Endothelial cell of umbilical vein (primary cell): ENCODE results near the gene ZNF768. TPM values are rescaled to one million over a fixed set of nuclear protein-coding genes. Genes with fewer than 3 reads are reported as not detected.
A peak's percentile ranks its signal among the peaks of the same experiment; 100 is the strongest.

ENCODE experiments used
- BruUV-seq: library from RNA; stranded (reverse); fragments of 400-500 nt; replicated peaks from 2 replicates; lab custom pipeline; 2021; lab: Mats Ljungman, UMichigan
- CTCF ChIA-PET: fragments of 300-600, 350-600 bp; sonication (Branson Sonifier 250); formaldehyde crosslinking; loops from one replicate; lab custom pipeline; 2021; ENCODE audit warnings: antibody characterized with exemption, inconsistent platforms; lab: Charles Lee
- POLR2A ChIA-PET: fragments of 300-600, 350-600 bp; sonication (Branson Sonifier 250); formaldehyde crosslinking; loops from one replicate; lab custom pipeline; 2021; ENCODE audit warnings: antibody characterized with exemption, inconsistent platforms; lab: Charles Lee
- DNase-seq: peaks from one replicate; pipeline ENCODE4 v3.0.0-alpha.2; 2011; ENCODE audit warnings: low read depth, low spot score
- FAIRE-seq: peaks from 2 replicates; lab custom pipeline; 2011; peaks lifted over from hg19 to GRCh38; lab: Jason Lieb, UNC
- H2AFZ ChIP-seq: 2 replicates; pipeline ENCODE4 v1.6.0; 2012; ENCODE audit warnings: low read depth, low read length, control low read depth, inconsistent platforms
- H3K27ac ChIP-seq: 2 replicates; pipeline ENCODE4 v1.5.1; 2011; ENCODE audit warnings: low read depth, mild to moderate bottlenecking, control low read depth, low read length, moderate library complexity; ENCODE audit not compliant: insufficient read depth
- H3K27me3 ChIP-seq, 2 experiments: 2 replicates each; pipeline versions ENCODE4 v1.6.0 to v1.6.1; 2011; ENCODE audit warnings: low read length in 2 of 2, mixed read lengths in 1 of 2; ENCODE audit not compliant: control insufficient read depth in 2 of 2, insufficient read depth in 2 of 2
- H3K36me3 ChIP-seq, 2 experiments: 2 replicates in 1 of 2; 3 replicates in 1 of 2; pipeline ENCODE4 v1.5.1; 2011; ENCODE audit warnings: low read length in 2 of 2, mild to moderate bottlenecking in 1 of 2, moderate library complexity in 1 of 2; ENCODE audit not compliant: control insufficient read depth in 2 of 2, insufficient read depth in 2 of 2; ENCODE audit errors: extremely low read depth in 1 of 2
- H3K4me1 ChIP-seq: 3 replicates; pipeline ENCODE4 v1.5.1; 2011; ENCODE audit warnings: mild to moderate bottlenecking, low read length; ENCODE audit not compliant: control insufficient read depth, insufficient read depth; ENCODE audit errors: extremely low read depth
- H3K4me2 ChIP-seq: 2 replicates; pipeline ENCODE4 v1.6.1; 2011; ENCODE audit warnings: low read length, control low read depth, mixed read lengths; ENCODE audit not compliant: insufficient read depth
- H3K4me3 ChIP-seq, 3 experiments: fragments of 200-600 bp in 1 of 3; sonication (generic), shearing (Covaris generic) in 1 of 3; replicated peaks in 1 of 3; 2 replicates each; pipeline ENCODE4 v1.5.1; 2011 to 2016; ENCODE audit warnings: control low read depth in 3 of 3, low read length in 3 of 3, mild to moderate bottlenecking in 2 of 3, inconsistent platforms in 1 of 3, low read depth in 1 of 3, moderate library complexity in 1 of 3; ENCODE audit not compliant: insufficient read depth in 1 of 3
- H3K79me2 ChIP-seq: 2 replicates; pipeline ENCODE4 v1.6.0; 2012; ENCODE audit warnings: low read length, inconsistent platforms; ENCODE audit not compliant: control insufficient read depth, insufficient read depth
- H3K9ac ChIP-seq: replicated peaks from 2 replicates; pipeline ENCODE3; 2011; ENCODE audit warnings: low read length, control low read depth; ENCODE audit not compliant: insufficient read depth; ENCODE audit errors: extremely low read depth
- H3K9me1 ChIP-seq: replicated peaks from 3 replicates; pipeline ENCODE4 v1.6.0; 2011; ENCODE audit warnings: mild to moderate bottlenecking, low read length; ENCODE audit not compliant: control insufficient read depth, insufficient read depth; ENCODE audit errors: extremely low read depth
- H3K9me3 ChIP-seq: replicated peaks from 2 replicates; pipeline ENCODE4 v1.5.1; 2012; ENCODE audit warnings: low read length, inconsistent platforms; ENCODE audit not compliant: control insufficient read depth, insufficient read depth
- H4K20me1 ChIP-seq: replicated peaks from 2 replicates; pipeline ENCODE3; 2011; ENCODE audit warnings: mild to moderate bottlenecking, low read length; ENCODE audit not compliant: control insufficient read depth, insufficient read depth; ENCODE audit errors: extremely low read depth
- EZH2 ChIP-seq: IDR thresholded peaks from 2 replicates; pipeline ENCODE4 v1.6.1; 2012; ENCODE audit warnings: borderline replicate concordance, low read depth, mild to moderate bottlenecking, moderate library complexity, low read length, inconsistent platforms; ENCODE audit not compliant: severe bottlenecking
- FOS ChIP-seq: IDR thresholded peaks from 2 replicates; pipeline ENCODE4 v1.6.1; 2011; ENCODE audit warnings: mild to moderate bottlenecking, low read length, moderate library complexity, borderline replicate concordance; ENCODE audit not compliant: insufficient read depth
- GATA2 ChIP-seq: IDR thresholded peaks from 2 replicates; pipeline ENCODE4 v1.7.0; 2011; ENCODE audit warnings: low read depth, mild to moderate bottlenecking, moderate library complexity, mixed read lengths, low read length; ENCODE audit not compliant: insufficient read length, insufficient read depth
- JUN ChIP-seq: IDR thresholded peaks from 2 replicates; pipeline ENCODE4 v1.6.1; 2011; ENCODE audit warnings: borderline replicate concordance, low read depth; ENCODE audit not compliant: insufficient read length, insufficient read depth
- MYC ChIP-seq: IDR thresholded peaks from one replicate; pipeline ENCODE4 v1.6.1; 2011; ENCODE audit warnings: mild to moderate bottlenecking, low read depth, low read length
- POLR2A ChIP-seq: IDR thresholded peaks from 2 replicates; pipeline ENCODE4 v1.6.1; 2012; ENCODE audit warnings: low read depth, mild to moderate bottlenecking, control low read depth, low read length
- POLR2AphosphoS5 ChIP-seq: IDR thresholded peaks from 2 replicates; pipeline ENCODE4 v1.6.1; 2012; ENCODE audit warnings: low read depth, mild to moderate bottlenecking, control low read depth, low read length, moderate library complexity; ENCODE audit not compliant: insufficient read depth
- dilution Hi-C: fragments of 300-500 bp; cut with MboI; formaldehyde crosslinking; loops from one replicate; pipeline ENCODE4 v1.15.0; 2019; ENCODE audit warnings: low sequenced_read_pairs; ENCODE audit not compliant: extremely low pct_ligation_motif_present
- intact Hi-C: fragments of 100-400 bp; cut with micrococcal nuclease; formaldehyde crosslinking; loops from one replicate; pipeline ENCODE4 v1.10.0; 2022
- polyA plus RNA-seq, 4 experiments: library from polyadenylated mRNA; depleted of rRNA in 3 of 4; stranded (reverse) in 3 of 4; unstranded in 1 of 4; fragments of >200 nt; gene quantifications; 2 replicates each; pipeline versions ENCODE4 v1.2.1 to v1.2.3, GENCODE V29; 2011 to 2012; ENCODE audit warnings: missing spikeins in 1 of 4
- total RNA-seq: library from RNA; stranded (reverse); gene quantifications from 2 replicates; pipeline ENCODE4 v1.2.3, GENCODE V29; 2021
- TF ChIP-seq, protein P1 (sequence below): IDR thresholded peaks from 2 replicates; pipeline ENCODE4 v1.6.1; 2011; ENCODE audit not compliant: insufficient read depth, insufficient read length
- TF ChIP-seq, protein P2 (sequence below), 2 donors: IDR thresholded peaks; 1 replicate in 1 of 2; 2 replicates in 1 of 2; pipeline ENCODE4 v1.5.1; 2011; ENCODE audit warnings: low read length in 2 of 2, mild to moderate bottlenecking in 2 of 2, moderate library complexity in 2 of 2, control low read depth in 1 of 2, inconsistent platforms in 1 of 2, low read depth in 1 of 2; ENCODE audit not compliant: insufficient read depth in 1 of 2; ENCODE audit errors: extremely low read depth in 1 of 2

The ZNF768 gene
- total and polyA plus RNA-seq, 2 donors (not counting 3 experiments of a cell fraction or from before 2014, with no cell fraction given), result 24.2 to 24.7 TPM

DNA sequence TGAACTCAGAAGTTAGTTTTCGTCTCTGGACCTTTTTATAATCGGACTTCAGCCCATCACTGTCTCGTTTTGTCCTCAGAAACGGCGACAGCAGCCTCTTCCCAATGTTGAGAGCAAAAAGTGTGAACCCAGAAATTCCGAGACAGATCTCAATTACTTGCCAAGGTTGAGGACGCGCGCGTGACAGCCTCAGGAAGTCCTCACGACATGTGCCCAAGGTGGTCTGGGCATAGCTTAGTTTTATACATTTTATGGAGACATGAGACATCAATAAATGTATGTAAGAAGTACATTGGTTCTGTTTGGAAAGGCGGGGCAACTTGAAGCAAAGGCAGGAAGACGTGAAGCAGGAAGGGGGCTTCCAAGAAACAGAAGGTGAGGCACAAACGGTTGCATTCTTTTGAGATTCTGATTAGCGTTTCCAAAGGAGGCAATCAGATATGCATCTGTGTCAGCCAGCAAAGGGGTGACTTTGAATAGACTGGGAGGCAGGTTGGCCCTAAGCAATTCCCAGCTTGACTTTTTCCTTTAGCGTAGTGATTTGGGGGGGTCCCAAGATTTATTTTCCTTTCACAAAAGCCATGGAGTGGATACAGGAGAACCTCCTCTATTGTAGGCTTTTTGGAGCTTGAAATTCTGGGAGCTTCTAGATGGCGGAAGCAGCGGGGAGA lies 8.9 kb upstream of the ZNF768 start:
- DNase-seq (no peak), FAIRE-seq (no peak)
- BruUV-seq, result TSS peak; percentile 92
- Histone ChIP-seq H3K79me2 (peaks cover 2% of the 10 kb centered on the region), H3K9me1 (no peaks in the 10 kb centered on the region), H3K27ac (peak overlapping the region; percentile 76), H3K9me3 (no peaks in the 10 kb centered on the region), H3K4me2 (peak overlapping the region; percentile 78), H3K36me3 (peaks cover 0 to 2% of the 10 kb centered on the region in 2 experiments), H3K27me3 (no peaks in the 10 kb centered on the region), H3K4me3 (peak overlapping the region; percentile 62 to 76 (median 67)), H3K4me1 (peaks cover 14% of the 10 kb centered on the region), H3K9ac (peak overlapping the region; percentile 90), H4K20me1 (no peaks in the 10 kb centered on the region), H2AFZ (peak overlapping the region; percentile 98)
- no peak for TF ChIP-seq MYC
- no peak for TF ChIP-seq EZH2
- no peak for TF ChIP-seq FOS
- no peak for TF ChIP-seq GATA2
- TF ChIP-seq, protein P1, sequence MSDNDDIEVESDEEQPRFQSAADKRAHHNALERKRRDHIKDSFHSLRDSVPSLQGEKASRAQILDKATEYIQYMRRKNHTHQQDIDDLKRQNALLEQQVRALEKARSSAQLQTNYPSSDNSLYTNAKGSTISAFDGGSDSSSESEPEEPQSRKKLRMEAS, result no peak
- no peak for TF ChIP-seq JUN
- no peak for TF ChIP-seq POLR2AphosphoS5
- TF ChIP-seq, protein P2, sequence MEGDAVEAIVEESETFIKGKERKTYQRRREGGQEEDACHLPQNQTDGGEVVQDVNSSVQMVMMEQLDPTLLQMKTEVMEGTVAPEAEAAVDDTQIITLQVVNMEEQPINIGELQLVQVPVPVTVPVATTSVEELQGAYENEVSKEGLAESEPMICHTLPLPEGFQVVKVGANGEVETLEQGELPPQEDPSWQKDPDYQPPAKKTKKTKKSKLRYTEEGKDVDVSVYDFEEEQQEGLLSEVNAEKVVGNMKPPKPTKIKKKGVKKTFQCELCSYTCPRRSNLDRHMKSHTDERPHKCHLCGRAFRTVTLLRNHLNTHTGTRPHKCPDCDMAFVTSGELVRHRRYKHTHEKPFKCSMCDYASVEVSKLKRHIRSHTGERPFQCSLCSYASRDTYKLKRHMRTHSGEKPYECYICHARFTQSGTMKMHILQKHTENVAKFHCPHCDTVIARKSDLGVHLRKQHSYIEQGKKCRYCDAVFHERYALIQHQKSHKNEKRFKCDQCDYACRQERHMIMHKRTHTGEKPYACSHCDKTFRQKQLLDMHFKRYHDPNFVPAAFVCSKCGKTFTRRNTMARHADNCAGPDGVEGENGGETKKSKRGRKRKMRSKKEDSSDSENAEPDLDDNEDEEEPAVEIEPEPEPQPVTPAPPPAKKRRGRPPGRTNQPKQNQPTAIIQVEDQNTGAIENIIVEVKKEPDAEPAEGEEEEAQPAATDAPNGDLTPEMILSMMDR (IDR thresholded peaks at IDR 0.05; ENCODE audit: extremely low read depth in 1 of 2, insufficient read depth in 1 of 2, low read depth in 1 of 2, low read length in 2 of 2), result no peak
- no peak for TF ChIP-seq POLR2A
- ChIA-PET CTCF (interaction anchor here (0.6 to 2.8 kb wide), 31 partner anchors 8 to 159 kb away, joined by 3 to 30 read pairs (median 4); partner anchors contain the start of genes DCTPP1, ZNF688, ZNF689 and ZNF764), POLR2A (interaction anchor here (0.7 to 1.8 kb wide), 2 partner anchors 23 to 484 kb away, joined by 3 to 13 read pairs; partner anchors contain the start of gene ZNF764)
- intact Hi-C loops (loop anchor here (1.0 to 2.0 kb wide), 2 partner anchors 23 to 90 kb away; partner anchors contain the start of genes SEPHS2 and ZNF764), dilution Hi-C loops (no loop called here)
